GM18873 (cell line): ENCODE data around the gene BPTF.
"Not testable (repeated sequence)": the region's sequence is repeated elsewhere in the genome, so short reads cannot be mapped to it uniquely, and the experiment has no call there.

Source experiments
- ATAC-seq: cut with Tn5 transposase; IDR thresholded peaks from one replicate; pipeline ENCODE4 v1.9.1; 2021; ENCODE audit warnings: mild to moderate bottlenecking, moderate library complexity, moderate number of reproducible peaks; ENCODE audit not compliant: unreplicated experiment, low FRiP score

The BPTF gene

DNA sequence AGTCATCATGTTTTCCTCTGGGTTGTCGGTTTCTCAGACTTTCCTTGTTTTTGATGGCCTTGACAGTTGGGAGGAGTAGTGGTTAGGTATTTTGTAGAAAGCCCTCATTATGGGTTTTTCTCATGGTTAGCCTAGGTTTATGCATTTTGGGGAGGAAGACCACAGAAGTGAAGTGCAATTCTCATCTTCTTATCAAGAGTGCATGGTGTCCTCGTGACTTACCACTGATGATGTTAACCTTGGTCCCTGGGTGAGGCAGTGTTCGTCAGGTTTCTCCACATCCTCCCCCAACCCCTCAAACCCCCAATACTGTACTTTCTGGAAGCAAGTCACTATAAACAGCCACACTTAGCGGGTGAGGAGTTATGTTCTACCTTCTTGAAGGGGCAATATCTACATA lies 42.3 kb downstream of the BPTF start:
- ATAC-seq: no peak

DNA sequence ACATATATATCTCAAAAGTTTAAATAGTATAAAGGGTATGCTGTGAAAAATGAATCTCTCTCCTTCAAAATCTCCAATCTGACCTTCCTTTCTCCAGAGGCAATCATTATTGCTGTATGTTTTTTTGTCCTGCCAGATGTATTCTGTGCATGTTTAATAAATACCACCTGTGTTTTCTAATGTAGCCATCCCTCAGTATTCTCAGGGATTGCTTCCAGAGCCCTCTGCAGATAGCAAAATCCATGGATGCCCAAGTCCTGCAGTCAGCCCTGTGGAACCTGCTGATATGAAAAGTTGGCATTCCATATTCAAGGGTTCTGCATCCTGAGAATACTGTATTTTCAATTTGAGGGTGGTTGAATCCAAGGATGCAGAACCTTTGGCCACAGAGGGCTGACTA lies 42.9 kb downstream of the BPTF start:
- ATAC-seq: no peak

DNA sequence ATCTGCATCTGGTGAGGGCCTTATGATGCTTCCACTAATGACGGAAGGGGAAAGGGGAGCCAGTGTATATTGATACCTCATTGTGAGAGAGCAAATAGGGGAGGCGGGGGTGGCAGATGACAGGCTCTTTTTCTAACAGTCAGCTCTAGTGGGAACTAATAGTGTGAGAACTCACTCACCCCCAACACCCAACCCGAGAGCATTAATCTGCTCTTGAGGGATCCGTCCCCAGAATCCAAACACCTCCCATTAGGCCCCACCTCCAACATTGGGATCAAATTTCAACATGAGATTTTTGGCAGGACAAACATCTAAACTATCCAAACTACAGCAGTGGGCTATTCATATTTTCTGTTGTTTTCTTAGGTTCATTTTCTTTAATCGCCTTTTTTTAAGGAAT lies 54.4 kb downstream of the BPTF start:
- no peak for ATAC-seq

DNA sequence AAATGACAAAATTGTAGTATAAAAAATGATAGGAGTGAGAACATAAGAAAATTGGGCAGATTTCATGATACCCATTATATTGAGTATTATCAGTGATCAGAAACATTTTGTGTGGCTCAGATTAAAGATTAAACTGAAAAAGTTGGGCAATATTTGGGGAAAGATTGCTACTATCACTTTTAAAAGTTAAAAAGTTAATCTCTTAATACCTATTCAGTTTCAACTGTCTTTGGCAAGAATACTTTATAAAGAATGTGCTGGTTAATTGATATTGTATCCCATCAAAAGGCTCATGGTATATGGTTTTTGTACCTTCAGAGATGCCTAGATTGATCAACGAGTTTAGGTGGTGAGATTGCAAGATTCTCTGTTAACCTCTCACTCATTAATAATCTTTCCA lies 55.8 kb downstream of the BPTF start:
- no peak for ATAC-seq

DNA sequence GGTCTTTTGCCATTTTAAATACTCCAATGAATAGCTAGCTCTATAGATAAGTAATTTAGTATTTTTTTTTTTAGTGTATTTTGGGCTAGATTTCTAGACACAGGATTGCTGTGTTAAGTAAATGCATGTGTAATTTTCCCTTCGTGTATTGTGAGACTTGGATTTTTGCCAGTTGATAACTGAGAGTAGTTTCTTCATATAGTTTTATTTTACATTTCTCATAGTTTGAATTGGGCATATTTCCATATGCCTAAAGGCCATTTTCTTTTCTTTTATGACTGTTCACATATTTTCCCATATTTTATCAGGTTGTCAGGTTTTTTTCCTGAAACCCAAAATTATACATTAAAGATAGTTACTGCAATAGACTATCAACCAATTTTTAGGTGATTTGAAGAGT lies 59.4 kb downstream of the BPTF start:
- ATAC-seq: no peak

DNA sequence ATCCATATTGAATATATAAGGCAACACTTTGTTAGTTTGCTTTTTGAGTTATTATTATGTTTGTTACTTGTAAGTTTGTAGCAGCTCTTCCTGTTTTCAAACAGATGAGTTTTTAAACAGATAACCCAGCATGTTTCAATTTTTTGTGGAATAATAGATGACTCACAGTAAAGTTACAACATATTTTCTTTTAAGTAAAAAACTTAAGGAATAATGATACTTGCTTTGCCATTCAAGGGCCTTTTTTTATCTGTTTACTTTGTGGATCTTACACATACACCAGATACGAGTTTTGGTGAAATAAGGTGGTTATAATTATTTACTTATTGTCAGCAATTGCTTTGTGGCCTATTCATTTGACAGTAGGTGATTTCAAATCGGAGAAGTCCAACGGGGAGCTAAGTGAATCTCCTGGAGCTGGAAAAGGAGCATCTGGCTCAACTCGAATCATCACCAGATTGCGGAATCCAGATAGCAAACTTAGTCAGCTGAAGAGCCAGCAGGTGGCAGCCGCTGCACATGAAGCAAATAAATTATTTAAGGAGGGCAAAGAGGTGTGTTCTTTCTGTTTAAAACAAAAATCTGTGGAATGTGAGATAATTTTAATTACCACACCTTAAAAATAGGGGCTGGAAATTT lies 66.3 kb downstream of the BPTF start:
- ATAC-seq: no peak

DNA sequence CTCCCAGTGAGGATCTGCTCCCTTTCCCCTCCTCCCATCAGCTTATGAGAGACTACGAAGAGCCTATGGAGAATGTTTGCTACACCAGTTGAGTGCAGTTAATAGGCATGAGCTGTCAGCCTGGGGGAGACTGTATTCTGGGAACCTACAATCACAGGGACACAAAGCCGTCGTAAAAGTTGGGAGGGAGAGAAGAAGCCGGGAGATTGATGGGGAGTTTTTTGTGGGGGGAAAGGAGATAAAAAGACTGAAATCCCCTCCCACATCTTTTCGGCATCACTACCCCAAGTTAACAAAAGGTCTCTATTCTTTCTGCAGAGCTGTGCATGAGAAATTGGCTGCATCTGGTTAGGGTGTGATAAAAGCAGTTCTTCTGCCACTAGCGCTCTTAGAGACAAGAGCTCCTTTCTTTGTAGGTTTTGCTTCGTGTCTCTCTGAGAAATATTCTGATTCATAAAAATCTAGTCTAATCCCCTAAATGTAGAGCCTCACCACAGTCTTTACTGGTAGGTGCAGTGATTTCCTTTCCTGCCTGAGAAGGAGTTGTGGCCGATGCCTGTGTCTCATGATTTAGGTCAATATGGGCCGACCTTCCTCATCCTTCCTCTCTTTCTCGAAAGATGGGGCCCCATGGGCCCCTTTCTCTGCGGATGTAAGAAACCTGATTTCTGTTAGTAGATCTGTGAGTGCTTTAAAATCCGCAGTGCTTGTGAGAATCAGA lies 77.4 kb downstream of the BPTF start:
- no peak for ATAC-seq

DNA sequence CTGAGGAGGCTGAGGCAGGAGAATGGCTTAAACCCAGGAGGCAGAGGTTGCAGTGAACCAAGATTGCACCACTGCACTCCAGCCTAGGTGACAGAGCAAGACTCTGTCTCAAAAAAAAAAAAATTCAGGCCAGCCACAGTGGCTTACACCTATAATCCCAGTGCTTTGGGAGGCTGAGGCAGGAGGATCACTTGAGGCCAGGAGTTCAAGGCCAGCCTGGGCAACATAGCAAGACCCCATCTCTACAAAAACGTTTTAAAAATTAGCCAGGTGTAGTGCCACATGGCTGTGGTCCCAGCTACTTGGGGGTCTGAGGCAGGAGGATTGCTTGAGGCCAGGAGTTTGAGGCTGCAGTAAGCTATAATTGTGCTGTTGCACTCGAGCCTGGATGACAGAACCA lies 80.0 kb downstream of the BPTF start:
- ATAC-seq: not testable (repeated sequence)

DNA sequence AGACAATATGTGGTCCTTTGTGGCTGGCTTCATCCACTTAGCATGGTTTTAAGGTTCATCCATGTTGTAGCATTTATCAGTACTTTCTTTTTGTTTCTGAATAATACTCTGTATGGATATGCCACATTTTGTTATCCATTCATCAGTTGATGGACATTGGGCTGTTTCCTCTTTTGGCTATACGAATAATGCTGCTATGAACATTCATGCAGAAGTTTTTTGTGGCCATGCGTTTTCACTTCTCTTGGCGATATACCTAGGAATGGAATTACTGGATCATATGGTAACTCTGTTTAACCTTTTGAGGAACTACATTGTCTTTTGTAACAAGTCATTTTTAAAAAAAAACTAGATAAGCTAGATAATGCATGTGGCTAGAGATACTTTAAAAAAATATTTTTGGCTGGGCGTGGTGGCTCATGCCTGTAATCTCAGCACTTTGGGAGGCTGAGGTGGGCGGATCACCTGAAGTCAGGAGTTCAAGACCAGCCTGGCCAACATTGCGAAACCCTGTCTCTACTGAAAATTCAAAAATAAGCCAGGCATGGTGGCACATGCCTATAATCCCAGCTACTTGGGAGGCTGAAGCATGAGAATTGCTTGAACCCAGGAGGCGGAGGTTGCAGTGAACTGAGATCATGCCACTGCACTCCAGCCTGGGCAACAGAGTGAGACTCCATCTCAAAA lies 85.0 kb downstream of the BPTF start:
- not testable (repeated sequence) for ATAC-seq

GRCh38 chr17:67911059-67911782 lies 85.9 kb downstream of the BPTF start:
- no peak for ATAC-seq

- ATAC-seq: no peak
Measured at GRCh38 chr17:67912088-67912487, 86.8 kb downstream of the BPTF start.

GRCh38 chr17:67912656-67913055 lies 87.4 kb downstream of the BPTF start:
- no peak for ATAC-seq

DNA sequence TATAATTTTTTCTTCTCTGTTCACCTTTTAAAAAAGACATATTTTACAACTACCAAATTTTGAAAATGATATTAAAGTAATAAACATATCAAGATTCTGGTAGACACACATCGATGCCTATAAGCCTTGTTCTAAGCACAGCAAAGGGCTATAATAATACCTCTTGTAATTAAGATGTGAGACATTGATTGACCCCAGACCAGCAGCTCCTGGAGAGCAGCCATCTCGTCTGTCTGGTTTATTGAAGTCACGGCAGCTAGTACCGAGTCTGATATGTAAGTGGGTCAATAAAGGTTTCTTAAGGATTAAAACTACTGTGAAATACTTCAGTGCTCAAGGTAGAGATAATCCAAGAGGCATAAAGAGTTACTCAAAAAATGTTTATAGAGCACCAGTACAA lies 94.9 kb downstream of the BPTF start:
- no peak for ATAC-seq

DNA sequence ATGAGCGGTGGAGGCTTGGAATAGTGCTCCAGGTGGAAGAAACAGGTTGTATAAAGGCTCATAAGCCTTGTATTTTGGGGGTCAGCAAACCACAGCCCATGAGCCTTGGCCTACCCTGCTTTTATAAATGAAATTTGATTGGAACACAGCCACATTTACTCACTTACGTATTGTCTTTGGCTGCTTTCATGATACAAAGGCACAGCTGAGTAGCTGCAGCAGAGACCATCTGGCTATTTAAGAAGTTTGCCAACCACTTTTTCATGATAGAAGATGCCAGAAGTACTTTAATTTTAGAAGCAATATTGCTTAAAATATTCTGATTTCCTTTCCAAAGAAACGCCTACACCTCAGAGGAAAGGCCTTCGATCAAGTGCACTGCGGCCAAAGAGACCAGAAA lies 97.2 kb downstream of the BPTF start:
- ATAC-seq: no peak

DNA sequence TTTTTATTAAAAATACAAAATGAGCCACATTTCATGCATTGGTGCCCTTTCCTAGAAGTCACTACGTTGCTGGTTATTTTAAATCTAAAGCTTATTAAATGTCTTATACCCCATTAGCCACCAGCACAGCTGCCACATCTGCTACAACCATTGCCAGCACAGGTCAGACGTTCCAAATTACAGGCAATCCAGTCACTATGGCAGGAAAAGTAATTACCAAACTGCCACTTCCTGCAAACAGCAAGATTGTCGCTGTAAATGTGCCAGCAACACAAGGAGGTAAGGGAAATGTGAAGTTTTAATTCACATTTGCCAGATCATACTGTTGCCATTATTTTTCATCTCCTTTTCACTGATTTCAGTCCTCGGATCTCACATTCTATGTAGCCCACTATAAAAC lies 103.5 kb downstream of the BPTF start:
- ATAC-seq: not testable (repeated sequence)

- no peak for ATAC-seq
Measured at GRCh38 chr17:67931227-67931626, 105.9 kb downstream of the BPTF start.

DNA sequence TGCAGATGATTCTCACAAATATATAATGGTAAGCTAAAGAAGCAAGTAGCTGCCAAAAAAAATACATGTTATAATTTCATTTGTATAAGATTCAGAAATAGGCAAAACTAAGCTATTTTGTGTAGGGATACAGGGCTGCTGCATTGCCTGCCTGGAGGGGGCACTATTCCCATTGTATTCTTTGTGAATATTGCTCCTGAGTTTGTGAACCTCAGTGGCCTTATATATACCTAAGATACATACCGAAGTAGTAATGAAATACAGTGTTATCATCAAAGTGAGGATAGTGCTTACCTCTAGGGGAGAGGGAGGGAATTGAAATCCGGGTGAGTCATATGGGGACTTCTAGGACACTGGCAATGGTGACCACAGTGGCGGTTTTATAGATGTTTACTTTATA lies 117.5 kb downstream of the BPTF start:
- no peak for ATAC-seq

- no peak for ATAC-seq
Measured at GRCh38 chr17:67944035-67944434, 118.7 kb downstream of the BPTF start.

GRCh38 chr17:67946513-67946912 lies 121.2 kb downstream of the BPTF start:
- ATAC-seq: no peak

GRCh38 chr17:67947325-67947813 lies 122.1 kb downstream of the BPTF start:
- ATAC-seq: no peak

DNA sequence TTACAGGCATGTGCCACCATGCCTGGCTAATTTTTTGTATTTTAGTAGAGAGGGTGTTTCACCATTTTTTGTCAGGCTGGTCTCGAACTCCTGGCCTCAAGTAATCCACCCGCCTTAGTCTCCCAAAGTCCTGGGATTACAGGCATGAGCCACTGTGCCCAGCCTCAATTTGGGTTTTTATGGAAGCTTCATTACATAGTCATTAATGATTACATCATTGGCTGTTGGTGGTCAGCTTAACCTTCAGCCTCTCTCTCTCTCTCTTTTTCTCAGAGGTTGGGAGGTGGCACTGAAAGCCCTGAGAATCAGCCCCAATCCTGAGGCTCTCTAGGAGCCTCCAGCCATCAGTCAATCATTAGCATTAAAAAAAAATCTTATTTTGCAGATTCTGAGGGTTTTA lies 125.6 kb downstream of the BPTF start:
- no peak for ATAC-seq
